WTC11 (cell line): ENCODE measurements around the gene GNPTG.

Source experiments
- ARID4B ChIP-seq: sonication (generic); formaldehyde crosslinking; IDR thresholded peaks from 2 replicates; pipeline ENCODE4 v1.8.0; 2023; ENCODE audit warnings: missing genetic modification reagents, mild to moderate bottlenecking, borderline replicate concordance
- ATF1 ChIP-seq: sonication (generic); formaldehyde crosslinking; IDR thresholded peaks from 2 replicates; pipeline ENCODE4 v1.8.1; 2023; ENCODE audit warnings: mild to moderate bottlenecking, moderate library complexity, missing genetic modification reagents
- CTCF ChIP-seq: fragments of 200-600 bp; IDR thresholded peaks from 2 replicates; pipeline ENCODE4 v1.8.0; 2022; ENCODE audit warnings: antibody characterized with exemption
- ETV6 ChIP-seq: sonication (generic); formaldehyde crosslinking; IDR thresholded peaks from 2 replicates; pipeline ENCODE4 v1.8.1; 2022; ENCODE audit warnings: mild to moderate bottlenecking, missing genetic modification reagents
- STAT6 ChIP-seq: sonication (generic); formaldehyde crosslinking; conservative IDR thresholded peaks from 2 replicates; pipeline ENCODE4 v1.8.1; 2023; ENCODE audit warnings: mild to moderate bottlenecking, low read depth, missing genetic modification reagents, moderate library complexity
- TP53 ChIP-seq: sonication (generic); formaldehyde crosslinking; IDR thresholded peaks from 2 replicates; pipeline ENCODE4 v1.8.1; 2023; ENCODE audit warnings: mild to moderate bottlenecking, missing genetic modification reagents
- ZBTB21 ChIP-seq: sonication (generic); formaldehyde crosslinking; IDR thresholded peaks from 2 replicates; pipeline ENCODE4 v1.8.1; 2023; ENCODE audit warnings: mild to moderate bottlenecking, missing genetic modification reagents, borderline replicate concordance
- ZNF219 ChIP-seq: sonication (generic); formaldehyde crosslinking; IDR thresholded peaks from 2 replicates; pipeline ENCODE4 v1.8.0; 2023; ENCODE audit warnings: missing genetic modification reagents, mild to moderate bottlenecking, borderline replicate concordance
- ZNF263 ChIP-seq: sonication (generic); formaldehyde crosslinking; IDR thresholded peaks from 2 replicates; pipeline ENCODE4 v1.8.1; 2022; ENCODE audit warnings: low read depth, mild to moderate bottlenecking, moderate library complexity, missing genetic modification reagents

- TF ChIP-seq CTCF = no peak
- TF ChIP-seq ZBTB21 = no peak
- TF ChIP-seq ATF1 = no peak
- TF ChIP-seq ARID4B (CRISPR knock-in tag) = no peak
- no peak for TF ChIP-seq TP53 (CRISPR knock-in tag)
- no peak for TF ChIP-seq ETV6 (CRISPR knock-in tag)
- no peak for TF ChIP-seq STAT6 (CRISPR knock-in tag)
- no peak for TF ChIP-seq ZNF263 (CRISPR knock-in tag)
- no peak for TF ChIP-seq ZNF219 (CRISPR knock-in tag)
Observed at GRCh38 chr16:1310832-1311200, 40.9 kb upstream of the GNPTG start.
